Neural progenitor cell (in vitro differentiated cells): ENCODE data around the gene ZBTB3. TPM values are rescaled to one million over a fixed set of nuclear protein-coding genes. Genes with fewer than 3 reads are reported as not detected.

Source experiments
- DNase-seq: peaks from one replicate; pipeline ENCODE4 v3.0.0-alpha.2; 2016; ENCODE audit warnings: low spot score
- H2AFZ ChIP-seq: fragments of 200-600 bp; sonication (generic); replicated peaks from 2 replicates; pipeline ENCODE4 v1.6.1; 2016; ENCODE audit warnings: antibody characterized with exemption
- H3F3A ChIP-seq: fragments of 200-600 bp; sonication (generic); 2 replicates; pipeline ENCODE4 v1.6.1; 2016; ENCODE audit warnings: antibody characterized with exemption, low read depth
- H3K27ac ChIP-seq: fragments of 200-600 bp; sonication (generic); 2 replicates; pipeline ENCODE4 v1.5.1; 2016; ENCODE audit warnings: mild to moderate bottlenecking
- H3K27me3 ChIP-seq: fragments of 200-600 bp; sonication (generic); 2 replicates; pipeline ENCODE4 v1.6.1; 2016; ENCODE audit warnings: mild to moderate bottlenecking, moderate library complexity
- H3K36me3 ChIP-seq: fragments of 200-600 bp; sonication (generic); 2 replicates; pipeline ENCODE4 v1.5.1; 2016
- H3K4me1 ChIP-seq: fragments of 200-600 bp; sonication (generic); 2 replicates; pipeline ENCODE4 v1.6.1; 2016; ENCODE audit warnings: mixed run types
- H3K4me2 ChIP-seq: fragments of 200-600 bp; sonication (generic); 2 replicates; pipeline ENCODE4 v1.6.1; 2016
- H3K4me3 ChIP-seq: fragments of 200-600 bp; sonication (generic); 2 replicates; pipeline ENCODE4 v1.5.1; 2016
- H3K79me2 ChIP-seq: fragments of 200-600 bp; sonication (generic); 2 replicates; pipeline ENCODE4 v1.6.1; 2016; ENCODE audit warnings: low read depth
- H3K9ac ChIP-seq: fragments of 200-600 bp; sonication (generic); 2 replicates; pipeline ENCODE4 v1.6.1; 2016
- H3K9me3 ChIP-seq: fragments of 200-600 bp; sonication (generic); 2 replicates; pipeline ENCODE4 v1.5.1; 2016; ENCODE audit warnings: low read depth
- H4K20me1 ChIP-seq: fragments of 200-600 bp; sonication (generic); 2 replicates; pipeline ENCODE4 v1.6.1; 2016; ENCODE audit warnings: low read depth
- H3K27ac Mint-ChIP-seq: 3 replicates; pipeline ENCODE4 v1.8.0; 2021; ENCODE audit warnings: mixed read lengths
- H3K27me3 Mint-ChIP-seq: 2 replicates; pipeline ENCODE4 v1.8.0; 2022; ENCODE audit warnings: low read depth, mild to moderate bottlenecking, inconsistent platforms, moderate library complexity, mixed read lengths; ENCODE audit not compliant: insufficient read depth
- H3K36me3 Mint-ChIP-seq: 3 replicates; pipeline ENCODE4 v1.8.0; 2021; ENCODE audit warnings: mixed read lengths
- H3K4me1 Mint-ChIP-seq: 3 replicates; pipeline ENCODE4 v1.8.0; 2021; ENCODE audit warnings: mixed read lengths
- H3K4me3 Mint-ChIP-seq: 3 replicates; pipeline ENCODE4 v1.8.0; 2021; ENCODE audit warnings: mild to moderate bottlenecking, moderate library complexity, mixed read lengths
- H3K9me3 Mint-ChIP-seq: 3 replicates; pipeline ENCODE4 v1.8.0; 2020; ENCODE audit warnings: mixed read lengths
- CTCF ChIP-seq: fragments of 200-600 bp; sonication (generic); IDR thresholded peaks from 2 replicates; pipeline ENCODE4 v1.5.1; 2017; ENCODE audit warnings: antibody characterized with exemption, mild to moderate bottlenecking
- EZH2 ChIP-seq: fragments of 200-600 bp; sonication (generic); IDR thresholded peaks from 2 replicates; pipeline ENCODE4 v1.6.1; 2017; ENCODE audit warnings: antibody characterized with exemption, mild to moderate bottlenecking, moderate library complexity
- EZH2phosphoT487 ChIP-seq: fragments of 200-600 bp; sonication (generic); IDR thresholded peaks from 2 replicates; pipeline ENCODE4 v1.6.1; 2017; ENCODE audit warnings: antibody characterized with exemption
- total RNA-seq: library from RNA; depleted of rRNA; stranded (reverse); fragments of >200 nt; gene quantifications from 2 replicates; pipeline ENCODE4 v1.2.3, GENCODE V29; 2015; ENCODE audit warnings: low replicate concordance

Gene ZBTB3
- total RNA-seq, 1 donor from 2014 or later = 9.2 TPM

GRCh38 chr11:62725646-62726045, 28.3 kb downstream of the ZBTB3 start:
- H2AFZ ChIP-seq = no peak overlapping the region
- H3K9me3 ChIP-seq = no peaks in the 10 kb centered on the region
- peaks cover 32% of the 10 kb centered on the region for H3K36me3 ChIP-seq
- Mint-ChIP-seq H3K27ac (peak overlapping the region; percentile 59), H3K9me3 (no peaks in the 10 kb centered on the region), H3K36me3 (peaks cover 42% of the 10 kb centered on the region), H3K4me3 (peak overlapping the region; percentile 93), H3K27me3 (peaks cover 12% of the 10 kb centered on the region), H3K4me1 (peaks cover 54% of the 10 kb centered on the region)
- peak overlapping the region; percentile 79 for H3K4me3 ChIP-seq
- H3K79me2 ChIP-seq = peaks cover 86% of the 10 kb centered on the region
- peak overlapping the region; percentile 85 for H3K9ac ChIP-seq
- H3K27ac ChIP-seq = peak overlapping the region; percentile 96
- H3K4me1 ChIP-seq = peaks cover 18% of the 10 kb centered on the region
- H4K20me1 ChIP-seq = peaks cover 54% of the 10 kb centered on the region
- H3F3A ChIP-seq = peaks cover 68% of the 10 kb centered on the region
- no peak for DNase-seq
- H3K27me3 ChIP-seq = no peaks in the 10 kb centered on the region
- TF ChIP-seq CTCF (no peak), EZH2 (no peak), EZH2phosphoT487 (no peak)
- H3K4me2 ChIP-seq = peak overlapping the region; percentile 95

- Histone ChIP-seq H3K79me2 (peaks cover 85% of the 10 kb centered on the region), H3K4me3 (peak overlapping the region; percentile 79)
- H3K27ac Mint-ChIP-seq = no peak overlapping the region
Observed at GRCh38 chr11:62724171-62724570, 29.8 kb downstream of the ZBTB3 start.

GRCh38 chr11:62721994-62722393, 32.0 kb downstream of the ZBTB3 start:
- Histone ChIP-seq H3K36me3 (peaks cover 42% of the 10 kb centered on the region), H3K27ac (peak overlapping the region; percentile 13), H3K9me3 (no peaks in the 10 kb centered on the region), H3K4me1 (peaks cover 11% of the 10 kb centered on the region), H3K9ac (no peak overlapping the region), H4K20me1 (peaks cover 56% of the 10 kb centered on the region), H3F3A (peaks cover 74% of the 10 kb centered on the region), H3K4me3 (no peak overlapping the region), H3K27me3 (no peaks in the 10 kb centered on the region), H3K79me2 (peaks cover 96% of the 10 kb centered on the region), H3K4me2 (no peak overlapping the region), H2AFZ (no peak overlapping the region)
- H3K4me1 Mint-ChIP-seq = peaks cover 41% of the 10 kb centered on the region
- H3K27me3 Mint-ChIP-seq = peaks cover 7% of the 10 kb centered on the region
- peaks cover 64% of the 10 kb centered on the region for H3K36me3 Mint-ChIP-seq
- no peak for TF ChIP-seq EZH2phosphoT487
- no peak for TF ChIP-seq EZH2
- peak; percentile 29 for TF ChIP-seq CTCF
- DNase-seq = peak; percentile 51
- no peaks in the 10 kb centered on the region for H3K9me3 Mint-ChIP-seq
- no peak overlapping the region for H3K27ac Mint-ChIP-seq
- H3K4me3 Mint-ChIP-seq = peak overlapping the region; percentile 52

More at GRCh38 chr11:62724171-62724570, 29.8 kb downstream of the ZBTB3 start:
- H3K27ac ChIP-seq = peak overlapping the region; percentile 4
- peaks cover 50% of the 10 kb centered on the region for H4K20me1 ChIP-seq
- H3K4me1 ChIP-seq = peaks cover 11% of the 10 kb centered on the region
- Mint-ChIP-seq H3K9me3 (no peaks in the 10 kb centered on the region), H3K4me1 (peaks cover 46% of the 10 kb centered on the region), H3K27me3 (peaks cover 9% of the 10 kb centered on the region), H3K36me3 (peaks cover 53% of the 10 kb centered on the region), H3K4me3 (peak overlapping the region; percentile 93)
- peak overlapping the region; percentile 95 for H3K4me2 ChIP-seq
- no peak for DNase-seq
- H3K9ac ChIP-seq = peak overlapping the region; percentile 85
- TF ChIP-seq CTCF = no peak
- no peak for TF ChIP-seq EZH2
- no peak for TF ChIP-seq EZH2phosphoT487
- H3F3A ChIP-seq = peaks cover 78% of the 10 kb centered on the region
- H3K36me3 ChIP-seq = peaks cover 42% of the 10 kb centered on the region
- H2AFZ ChIP-seq = no peak overlapping the region
- H3K27me3 ChIP-seq = no peaks in the 10 kb centered on the region
- no peaks in the 10 kb centered on the region for H3K9me3 ChIP-seq
